ENCODE data around the gene CASZ1.

Gene CASZ1

DNA sequence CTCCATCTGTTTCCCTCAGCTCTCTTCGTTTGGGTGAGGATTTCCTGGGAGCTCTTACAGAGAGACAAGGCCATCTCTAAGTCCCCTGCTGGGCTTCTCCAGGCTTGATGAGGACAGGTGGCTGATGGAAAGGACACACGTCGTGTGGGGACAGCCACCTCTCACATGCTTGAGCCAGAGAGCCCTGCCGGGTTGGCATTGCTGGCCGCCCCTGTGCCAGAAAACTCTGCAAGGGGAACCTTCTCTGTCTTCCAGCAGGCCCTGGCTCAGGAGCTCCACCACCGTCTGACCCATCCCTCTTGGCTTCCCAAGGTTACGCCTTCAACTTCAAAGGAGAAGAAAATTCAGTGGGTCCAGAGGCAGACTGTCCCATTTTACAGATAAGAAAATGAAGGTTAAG lies 82.8 kb downstream of the CASZ1 start:
- DNase-seq (ENCODE audit: low read depth) = no peak
- no peak for TF ChIP-seq CTCF (IDR thresholded peaks at IDR 0.05; ENCODE audit: low read depth, low read length, missing control alignments)
- H3K4me3 ChIP-seq (ENCODE audit: low read depth, low read length) = no peak overlapping the region
- in situ Hi-C loops (cut with HindIII; ENCODE audit: low sequenced_read_pairs) = loop anchor here (5.0 kb wide), 1 partner anchor 69 kb away; no protein-coding TSS in a partner anchor

GRCh38 chr1:10712568-10713362 lies 83.7 kb downstream of the CASZ1 start:
- H3K4me3 ChIP-seq (ENCODE audit: low read depth, low read length) = no peak overlapping the region
- in situ Hi-C loops (cut with HindIII; ENCODE audit: low sequenced_read_pairs) = loop anchor here (5.0 kb wide), 1 partner anchor 70 kb away; no protein-coding TSS in a partner anchor
- DNase-seq (ENCODE audit: low read depth) = no peak
- no peak for TF ChIP-seq CTCF (IDR thresholded peaks at IDR 0.05; ENCODE audit: low read depth, low read length, missing control alignments)

GRCh38 chr1:10710489-10710888 lies 86.0 kb downstream of the CASZ1 start:
- no peak overlapping the region for H3K4me3 ChIP-seq (ENCODE audit: low read depth, low read length)
- in situ Hi-C loops (cut with HindIII; ENCODE audit: low sequenced_read_pairs) = loop anchor here (5.0 kb wide), 1 partner anchor 72 kb away; no protein-coding TSS in a partner anchor
- DNase-seq (ENCODE audit: low read depth) = no peak
- no peak for TF ChIP-seq CTCF (IDR thresholded peaks at IDR 0.05; ENCODE audit: low read depth, low read length, missing control alignments)

DNA sequence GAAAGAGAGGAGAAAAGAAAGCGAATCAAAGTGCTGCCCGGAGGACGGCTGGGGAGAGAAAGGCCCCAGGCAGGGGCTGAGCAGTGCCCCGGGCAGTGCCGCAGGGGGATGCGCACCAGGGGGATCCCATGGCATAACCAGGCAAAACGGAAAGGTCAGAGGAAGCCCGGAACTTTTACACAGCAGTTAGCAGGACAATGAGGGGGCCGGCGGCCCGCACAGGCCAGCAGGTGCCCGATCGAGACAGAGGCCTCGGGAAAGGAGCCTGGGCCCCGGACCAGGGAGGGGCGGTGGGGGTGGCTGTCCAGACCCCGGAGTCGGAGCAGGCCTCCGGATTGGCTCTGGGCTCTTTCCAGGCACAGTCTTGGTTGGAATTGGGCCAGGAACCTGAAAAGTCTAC lies 86.8 kb downstream of the CASZ1 start:
- no peak for DNase-seq (ENCODE audit: low read depth)
- TF ChIP-seq CTCF (IDR thresholded peaks at IDR 0.05; ENCODE audit: low read depth, low read length, missing control alignments) = no peak
- in situ Hi-C loops (cut with HindIII; ENCODE audit: low sequenced_read_pairs) = loop anchor here (5.0 kb wide), 1 partner anchor 73 kb away; no protein-coding TSS in a partner anchor
- H3K4me3 ChIP-seq (ENCODE audit: low read depth, low read length) = no peak overlapping the region

DNA sequence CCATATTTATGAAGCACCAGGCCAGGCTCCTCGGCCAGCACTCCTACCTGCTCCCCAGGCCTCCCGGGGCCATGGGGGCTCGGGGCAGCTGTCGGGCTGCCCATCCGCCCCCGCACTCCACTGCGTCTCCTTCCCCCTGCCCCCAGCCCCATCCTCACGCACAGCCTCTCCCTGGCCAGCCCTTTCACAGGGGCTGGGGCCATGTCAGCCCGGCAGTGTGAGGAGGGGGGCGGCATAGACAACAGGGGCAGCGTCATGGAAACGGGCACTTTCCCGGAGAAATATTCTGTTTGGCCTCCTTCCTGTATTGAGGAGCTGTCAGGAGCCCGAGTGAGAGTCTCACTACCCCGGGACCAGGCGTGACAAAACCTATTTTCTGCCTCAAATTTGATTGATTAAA lies 87.3 kb downstream of the CASZ1 start:
- TF ChIP-seq CTCF (IDR thresholded peaks at IDR 0.05; ENCODE audit: low read depth, low read length, missing control alignments) = no peak
- in situ Hi-C loops (cut with HindIII; ENCODE audit: low sequenced_read_pairs) = no loop called here
- DNase-seq (ENCODE audit: low read depth) = no peak
- no peak overlapping the region for H3K4me3 ChIP-seq (ENCODE audit: low read depth, low read length)

DNA sequence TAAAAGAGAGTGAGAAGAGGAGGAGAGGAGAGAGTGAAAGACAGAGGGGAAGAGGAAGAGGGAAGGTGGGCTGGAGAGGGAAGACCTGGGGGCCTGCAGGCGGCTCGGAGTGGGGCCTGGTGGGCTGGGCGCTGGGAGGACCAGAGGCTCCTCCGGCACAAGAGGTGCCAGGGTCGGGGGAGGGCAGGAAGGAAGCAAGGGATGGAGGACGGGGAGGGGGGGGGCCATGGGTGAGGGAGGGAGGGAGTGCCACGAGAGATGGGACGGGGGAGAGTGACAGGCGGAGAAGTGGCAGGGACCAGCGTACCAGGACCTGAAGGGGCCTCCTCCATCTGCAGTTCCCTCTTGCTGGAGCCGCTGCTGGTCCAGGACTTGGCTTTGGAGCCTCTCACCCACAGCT lies 87.7 kb downstream of the CASZ1 start:
- H3K4me3 ChIP-seq (ENCODE audit: low read depth, low read length) = no peak overlapping the region
- TF ChIP-seq CTCF (IDR thresholded peaks at IDR 0.05; ENCODE audit: low read depth, low read length, missing control alignments) = no peak
- in situ Hi-C loops (cut with HindIII; ENCODE audit: low sequenced_read_pairs) = no loop called here
- DNase-seq (ENCODE audit: low read depth) = no peak

Measured in astrocyte of the cerebellum (primary cell).